CD4-positive, alpha-beta memory T cell (primary cell): ENCODE results near the gene PLA2G4E. TPM values are rescaled to one million over a fixed set of nuclear protein-coding genes. Genes with fewer than 3 reads are reported as not detected.

Experiments
- CTCF ChIA-PET: fragments of 350-600 bp; sonication (Branson Sonifier 250); formaldehyde crosslinking; loops from one replicate; lab custom pipeline; 2021; ENCODE audit warnings: inconsistent platforms; ENCODE audit not compliant: partially characterized antibody; lab: Charles Lee
- POLR2A ChIA-PET: fragments of 350-600 bp; sonication (Branson Sonifier 250); formaldehyde crosslinking; loops from one replicate; lab custom pipeline; 2021; ENCODE audit not compliant: partially characterized antibody; lab: Charles Lee
- DNase-seq, 5 donors: peaks; one replicate each; pipeline versions ENCODE4 v3.0.0 to v3.0.0-alpha.2; 2020 to 2022; ENCODE audit warnings: mixed read lengths in 1 of 5
- H3K27ac ChIP-seq: one replicate; pipeline ENCODE4 v1.7.0; 2013; ENCODE audit warnings: low read depth, low read length
- H3K27me3 ChIP-seq: 2 replicates; pipeline ENCODE4 v1.7.0; 2013; ENCODE audit warnings: mild to moderate bottlenecking, low read length, moderate library complexity; ENCODE audit not compliant: insufficient read depth
- H3K36me3 ChIP-seq: 2 replicates; pipeline ENCODE4 v1.7.0; 2013; ENCODE audit warnings: mild to moderate bottlenecking, low read length, moderate library complexity; ENCODE audit not compliant: insufficient read depth
- H3K4me1 ChIP-seq: 2 replicates; pipeline ENCODE4 v1.7.0; 2013; ENCODE audit warnings: mild to moderate bottlenecking, low read length, moderate library complexity; ENCODE audit not compliant: insufficient read depth
- H3K4me3 ChIP-seq, 2 donors: one replicate each; pipeline ENCODE4 v1.7.0; 2013; ENCODE audit warnings: low read length in 2 of 2, mild to moderate bottlenecking in 1 of 2
- H3K9me3 ChIP-seq, 2 donors: one replicate each; pipeline ENCODE4 v1.7.0; 2013; ENCODE audit warnings: low read length in 2 of 2, control low read depth in 1 of 2; ENCODE audit not compliant: control insufficient read depth in 1 of 2
- H3K27ac Mint-ChIP-seq, 7 donors: one replicate each; pipeline ENCODE4 v1.8.0; 2020 to 2021; ENCODE audit warnings: mixed read lengths in 7 of 7, mild to moderate bottlenecking in 6 of 7, inconsistent platforms in 3 of 7, moderate library complexity in 3 of 7
- H3K27me3 Mint-ChIP-seq, 2 donors: one replicate each; pipeline ENCODE4 v1.8.0; 2020 to 2021; ENCODE audit warnings: mixed read lengths in 2 of 2
- H3K36me3 Mint-ChIP-seq, 2 donors: one replicate each; pipeline ENCODE4 v1.8.0; 2020 to 2021; ENCODE audit warnings: mixed read lengths in 2 of 2, inconsistent platforms in 1 of 2, mild to moderate bottlenecking in 1 of 2
- H3K4me1 Mint-ChIP-seq, 4 donors: one replicate each; pipeline ENCODE4 v1.8.0; 2020 to 2021; ENCODE audit warnings: mixed read lengths in 4 of 4, mild to moderate bottlenecking in 1 of 4
- H3K4me3 Mint-ChIP-seq, 8 donors: one replicate each; pipeline ENCODE4 v1.8.0; 2020 to 2021; ENCODE audit warnings: mixed read lengths in 8 of 8, mild to moderate bottlenecking in 7 of 8, moderate library complexity in 6 of 8, inconsistent platforms in 3 of 8
- H3K9me3 Mint-ChIP-seq, 8 donors: one replicate each; pipeline ENCODE4 v1.8.0; 2020 to 2021; ENCODE audit warnings: mixed read lengths in 8 of 8, mild to moderate bottlenecking in 5 of 8, inconsistent platforms in 3 of 8, moderate library complexity in 1 of 8
- intact Hi-C: fragments of 100-400 bp; cut with micrococcal nuclease; formaldehyde crosslinking; loops from one replicate; pipeline ENCODE4 v1.15.1; 2023
- polyA plus RNA-seq, 2 donors: library from polyadenylated mRNA; unstranded; fragments of 300-500 nt; fragmentation: Illumina TruSeq; gene quantifications; one replicate each; pipeline ENCODE4 v1.2.3, GENCODE V29; 2021
- total RNA-seq, 2 experiments: library from RNA; stranded (reverse); gene quantifications; one replicate each; pipeline ENCODE4 v1.2.3, GENCODE V29; 2021

The PLA2G4E gene
- total and polyA plus RNA-seq, 4 experiments from 2014 or later = not detected

GRCh38 chr15:41934843-41935242 is 86.0 kb downstream of the PLA2G4E start:
- Mint-ChIP-seq H3K36me3 (peaks cover 0 to 7% of the 10 kb centered on the region in 2 donors), H3K9me3 (no peaks in the 10 kb centered on the region), H3K4me3 (peak overlapping the region; percentile 67 to 95 (median 80)), H3K4me1 (peaks cover 40 to 64% (median 56%) of the 10 kb centered on the region in 4 donors), H3K27ac (peak overlapping the region; percentile 94 to 100 (median 100)), H3K27me3 (no peaks in the 10 kb centered on the region)
- Histone ChIP-seq H3K27me3 (no peaks in the 10 kb centered on the region), H3K4me1 (peaks cover 63% of the 10 kb centered on the region), H3K27ac (peak overlapping the region; percentile 97), H3K36me3 (no peaks in the 10 kb centered on the region), H3K4me3 (peak overlapping the region; percentile 3 to 34), H3K9me3 (no peaks in the 10 kb centered on the region)
- intact Hi-C loops = loop anchor here (1.0 kb wide), 1 partner anchor 9 kb away; no protein-coding TSS in a partner anchor
- peak; percentile 72 to 89 (median 76) for DNase-seq
- ChIA-PET CTCF (interaction anchor here (0.9 to 10.5 kb wide), 4 partner anchors 18 to 161 kb away, joined by 3 to 127 read pairs (median 39); partner anchors contain the start of genes EHD4 and MAPKBP1), POLR2A (interaction anchor here (0.7 to 12.6 kb wide), 11 partner anchors 13 to 338 kb away, joined by 3 to 245 read pairs (median 12); partner anchors contain the start of genes EHD4, GANC, MAPKBP1 and MGA)

DNA sequence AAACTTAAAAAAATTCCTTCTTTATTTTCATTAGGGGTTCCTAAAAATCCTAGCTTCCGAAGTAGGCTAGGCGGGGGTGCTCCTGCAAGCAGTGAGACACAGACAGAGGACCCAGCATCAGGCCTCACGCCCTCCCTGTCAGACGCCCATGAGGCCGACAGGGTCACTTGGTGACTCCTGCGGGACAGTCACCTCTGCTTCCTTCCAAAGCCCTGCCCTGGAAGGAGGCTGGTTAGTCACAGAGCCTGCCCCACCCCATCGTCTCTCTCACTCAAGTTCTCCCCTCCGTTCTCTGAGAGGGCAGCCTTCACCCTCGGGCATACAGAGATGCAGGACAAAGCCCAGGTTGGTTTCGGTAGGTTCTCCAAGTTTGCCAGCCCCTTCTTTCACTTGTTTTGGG is 87.1 kb downstream of the PLA2G4E start:
- intact Hi-C loops = loop anchor here (1.0 kb wide), 1 partner anchor 7 kb away; no protein-coding TSS in a partner anchor

DNA sequence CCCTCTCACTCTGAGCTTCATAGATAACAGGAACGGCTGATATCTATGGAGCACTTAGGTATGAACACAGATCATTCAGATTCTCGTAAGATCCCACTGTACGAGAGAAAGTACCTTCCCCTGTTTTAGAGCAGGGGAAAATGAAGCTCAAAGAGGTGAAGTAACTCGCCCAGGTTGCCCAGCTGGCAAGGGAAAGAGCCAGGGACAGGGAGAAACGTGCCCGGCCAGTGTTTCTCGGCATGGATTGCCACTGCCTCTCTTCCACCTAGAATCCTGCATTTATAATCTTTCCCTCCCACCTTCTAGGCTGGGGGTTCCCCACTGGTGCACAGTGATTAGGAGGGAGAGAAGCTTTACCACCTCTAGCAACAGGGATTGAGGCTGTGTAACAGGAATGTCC is 87.5 kb downstream of the PLA2G4E start:
- H3K4me1 Mint-ChIP-seq = peaks cover 37 to 59% (median 55%) of the 10 kb centered on the region in 4 donors
- no peaks in the 10 kb centered on the region for H3K27me3 Mint-ChIP-seq
- H3K9me3 Mint-ChIP-seq = no peaks in the 10 kb centered on the region
- Histone ChIP-seq H3K27me3 (no peaks in the 10 kb centered on the region), H3K9me3 (no peaks in the 10 kb centered on the region), H3K27ac (peak overlapping the region; percentile 97), H3K4me3 (no peak overlapping the region), H3K36me3 (no peaks in the 10 kb centered on the region), H3K4me1 (peaks cover 64% of the 10 kb centered on the region)
- peak overlapping the region in 3 of 8 donors; percentile 8 to 58 (median 12) for H3K4me3 Mint-ChIP-seq
- ChIA-PET CTCF (interaction anchor here (1.3 to 10.5 kb wide), 3 partner anchors 9 to 159 kb away, joined by 5 to 127 read pairs (median 7); partner anchors contain the start of gene MAPKBP1), POLR2A (interaction anchor here (4.3 to 12.6 kb wide), 2 partner anchors 37 to 273 kb away, joined by 17 to 245 read pairs; partner anchors contain the start of genes EHD4 and MGA)
- H3K27ac Mint-ChIP-seq = peak overlapping the region; percentile 94 to 100 (median 100)
- peaks cover 0 to 5% of the 10 kb centered on the region in 2 donors for H3K36me3 Mint-ChIP-seq
- no peak for DNase-seq
- intact Hi-C loops = no loop called here

More for the DNA sequence above, 87.1 kb downstream of the PLA2G4E start:
- Mint-ChIP-seq H3K27me3 (no peaks in the 10 kb centered on the region), H3K4me3 (peak overlapping the region in 1 of 8 donors; percentile 58), H3K4me1 (peaks cover 38 to 63% (median 58%) of the 10 kb centered on the region in 4 donors), H3K9me3 (no peaks in the 10 kb centered on the region), H3K27ac (peak overlapping the region; percentile 94 to 100 (median 100)), H3K36me3 (peaks cover 0 to 5% of the 10 kb centered on the region in 2 donors)
- no peak for DNase-seq
- ChIA-PET POLR2A (interaction anchor here (0.9 to 12.6 kb wide), 6 partner anchors 27 to 339 kb away, joined by 3 to 245 read pairs (median 14); partner anchors contain the start of genes EHD4, GANC, MAPKBP1 and MGA), CTCF (interaction anchor here (1.3 to 10.5 kb wide), 3 partner anchors 9 to 160 kb away, joined by 5 to 127 read pairs (median 7); partner anchors contain the start of gene MAPKBP1)
- H3K4me3 ChIP-seq = no peak overlapping the region
- peak overlapping the region; percentile 97 for H3K27ac ChIP-seq
- H3K9me3 ChIP-seq = no peaks in the 10 kb centered on the region
- no peaks in the 10 kb centered on the region for H3K27me3 ChIP-seq
- H3K36me3 ChIP-seq = no peaks in the 10 kb centered on the region
- H3K4me1 ChIP-seq = peaks cover 67% of the 10 kb centered on the region

- no peaks in the 10 kb centered on the region for H3K9me3 ChIP-seq
- no peak for DNase-seq
- Mint-ChIP-seq H3K4me3 (peak overlapping the region in 1 of 8 donors; percentile 12), H3K27me3 (no peaks in the 10 kb centered on the region), H3K36me3 (peaks cover 0 to 5% of the 10 kb centered on the region in 2 donors), H3K4me1 (peaks cover 32 to 53% (median 49%) of the 10 kb centered on the region in 4 donors), H3K9me3 (no peaks in the 10 kb centered on the region), H3K27ac (peak overlapping the region; percentile 94 to 100 (median 100))
- H3K36me3 ChIP-seq = no peaks in the 10 kb centered on the region
- H3K4me3 ChIP-seq = no peak overlapping the region
- no peaks in the 10 kb centered on the region for H3K27me3 ChIP-seq
- H3K27ac ChIP-seq = peak overlapping the region; percentile 97
- ChIA-PET CTCF (interaction anchor here (1.3 to 10.5 kb wide), 3 partner anchors 10 to 158 kb away, joined by 5 to 127 read pairs (median 7); partner anchors contain the start of gene MAPKBP1), POLR2A (interaction anchor here (1.4 to 12.6 kb wide), 2 partner anchors 37 to 63 kb away, joined by 3 to 245 read pairs; partner anchors contain the start of gene EHD4)
- peaks cover 57% of the 10 kb centered on the region for H3K4me1 ChIP-seq
- intact Hi-C loops = no loop called here
These were observed 88.1 kb downstream of the PLA2G4E start for GRCh38 chr15:41932511-41933289.

GRCh38 chr15:41932101-41932500 is 88.7 kb downstream of the PLA2G4E start:
- Histone ChIP-seq H3K4me1 (peaks cover 53% of the 10 kb centered on the region), H3K27me3 (no peaks in the 10 kb centered on the region), H3K9me3 (no peaks in the 10 kb centered on the region), H3K4me3 (no peak overlapping the region), H3K36me3 (no peaks in the 10 kb centered on the region), H3K27ac (no peak overlapping the region)
- Mint-ChIP-seq H3K4me3 (no peak overlapping the region), H3K27ac (peak overlapping the region in 6 of 7 donors; percentile 47 to 100 (median 87)), H3K9me3 (no peaks in the 10 kb centered on the region), H3K4me1 (peaks cover 27 to 52% (median 45%) of the 10 kb centered on the region in 4 donors), H3K36me3 (peaks cover 0 to 3% of the 10 kb centered on the region in 2 donors), H3K27me3 (no peaks in the 10 kb centered on the region)
- POLR2A ChIA-PET = interaction anchor here (1.4 to 12.6 kb wide), 3 partner anchors 27 to 62 kb away, joined by 3 to 245 read pairs (median 3); partner anchors contain the start of gene EHD4
- intact Hi-C loops = no loop called here
- DNase-seq = no peak
- CTCF ChIA-PET = interaction anchor here (0.9 to 10.5 kb wide), 4 partner anchors 16 to 159 kb away, joined by 3 to 127 read pairs (median 4); no protein-coding TSS in a partner anchor
